Type B pancreatic cell (in vitro differentiated cells): Measurements from ENCODE around the gene ELL2. TPM values are rescaled to one million over a fixed set of nuclear protein-coding genes. Genes with fewer than 3 reads are reported as not detected.

Source experiments
- DNase-seq: peaks from one replicate; pipeline ENCODE4 v3.0.0; 2021; ENCODE audit warnings: mixed read lengths; ENCODE audit not compliant: unreplicated experiment; ENCODE audit errors: extremely low spot score
- H3K27ac Mint-ChIP-seq: 2 replicates; pipeline ENCODE4 v1.8.0; 2021; ENCODE audit warnings: mild to moderate bottlenecking, mixed read lengths
- H3K27me3 Mint-ChIP-seq: 2 replicates; pipeline ENCODE4 v1.8.0; 2021; ENCODE audit warnings: mixed read lengths
- H3K36me3 Mint-ChIP-seq: 2 replicates; pipeline ENCODE4 v1.8.0; 2021; ENCODE audit warnings: mixed read lengths
- H3K4me1 Mint-ChIP-seq: one replicate; pipeline ENCODE4 v1.8.0; 2021; ENCODE audit warnings: mixed read lengths; ENCODE audit not compliant: unreplicated experiment
- H3K4me3 Mint-ChIP-seq: 2 replicates; pipeline ENCODE4 v1.8.0; 2021; ENCODE audit warnings: mild to moderate bottlenecking, mixed read lengths
- H3K9me3 Mint-ChIP-seq: 2 replicates; pipeline ENCODE4 v1.8.0; 2021; ENCODE audit warnings: mixed read lengths
- total RNA-seq: library from RNA; stranded (reverse); gene quantifications from 2 replicates; pipeline ENCODE4 v1.2.1, GENCODE V29; 2021; ENCODE audit warnings: low replicate concordance
- TF ChIP-seq, protein P1 (sequence below): fragments of 200-600 bp; sonication (generic); conservative IDR thresholded peaks from 2 replicates; pipeline ENCODE4 v1.5.0; 2021; ENCODE audit warnings: antibody characterized with exemption, mild to moderate bottlenecking

ELL2 gene
- total RNA-seq, 1 donor from 2014 or later, result 33.9 TPM

DNA sequence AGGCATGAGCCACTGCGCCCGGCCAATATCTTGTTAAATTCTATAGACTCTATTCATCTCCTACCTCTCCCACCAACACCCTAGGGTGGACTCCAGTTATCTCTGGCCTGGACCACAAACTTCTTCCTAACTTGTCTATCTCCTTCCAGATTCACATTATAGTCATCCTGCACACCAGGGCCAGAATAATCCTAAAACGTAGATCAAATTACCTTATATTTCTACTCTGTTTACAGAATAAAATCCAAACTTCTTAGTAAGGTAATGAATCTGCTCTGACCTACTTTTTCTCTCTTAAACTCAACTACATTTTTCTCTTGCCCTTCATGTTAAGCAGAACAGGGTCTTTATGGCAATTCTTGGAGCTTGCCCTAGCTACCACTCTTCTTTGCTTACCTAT lies 6.9 kb downstream of the ELL2 start:
- peaks cover 5% of the 10 kb centered on the region for H3K27me3 Mint-ChIP-seq
- TF ChIP-seq, protein P1, sequence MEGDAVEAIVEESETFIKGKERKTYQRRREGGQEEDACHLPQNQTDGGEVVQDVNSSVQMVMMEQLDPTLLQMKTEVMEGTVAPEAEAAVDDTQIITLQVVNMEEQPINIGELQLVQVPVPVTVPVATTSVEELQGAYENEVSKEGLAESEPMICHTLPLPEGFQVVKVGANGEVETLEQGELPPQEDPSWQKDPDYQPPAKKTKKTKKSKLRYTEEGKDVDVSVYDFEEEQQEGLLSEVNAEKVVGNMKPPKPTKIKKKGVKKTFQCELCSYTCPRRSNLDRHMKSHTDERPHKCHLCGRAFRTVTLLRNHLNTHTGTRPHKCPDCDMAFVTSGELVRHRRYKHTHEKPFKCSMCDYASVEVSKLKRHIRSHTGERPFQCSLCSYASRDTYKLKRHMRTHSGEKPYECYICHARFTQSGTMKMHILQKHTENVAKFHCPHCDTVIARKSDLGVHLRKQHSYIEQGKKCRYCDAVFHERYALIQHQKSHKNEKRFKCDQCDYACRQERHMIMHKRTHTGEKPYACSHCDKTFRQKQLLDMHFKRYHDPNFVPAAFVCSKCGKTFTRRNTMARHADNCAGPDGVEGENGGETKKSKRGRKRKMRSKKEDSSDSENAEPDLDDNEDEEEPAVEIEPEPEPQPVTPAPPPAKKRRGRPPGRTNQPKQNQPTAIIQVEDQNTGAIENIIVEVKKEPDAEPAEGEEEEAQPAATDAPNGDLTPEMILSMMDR, result no peak
- peaks cover 8% of the 10 kb centered on the region for H3K4me1 Mint-ChIP-seq
- H3K9me3 Mint-ChIP-seq, result peaks cover 6% of the 10 kb centered on the region
- no peak for DNase-seq
- H3K36me3 Mint-ChIP-seq, result peaks cover 11% of the 10 kb centered on the region
- no peak overlapping the region for H3K4me3 Mint-ChIP-seq
- H3K27ac Mint-ChIP-seq, result no peak overlapping the region

DNA sequence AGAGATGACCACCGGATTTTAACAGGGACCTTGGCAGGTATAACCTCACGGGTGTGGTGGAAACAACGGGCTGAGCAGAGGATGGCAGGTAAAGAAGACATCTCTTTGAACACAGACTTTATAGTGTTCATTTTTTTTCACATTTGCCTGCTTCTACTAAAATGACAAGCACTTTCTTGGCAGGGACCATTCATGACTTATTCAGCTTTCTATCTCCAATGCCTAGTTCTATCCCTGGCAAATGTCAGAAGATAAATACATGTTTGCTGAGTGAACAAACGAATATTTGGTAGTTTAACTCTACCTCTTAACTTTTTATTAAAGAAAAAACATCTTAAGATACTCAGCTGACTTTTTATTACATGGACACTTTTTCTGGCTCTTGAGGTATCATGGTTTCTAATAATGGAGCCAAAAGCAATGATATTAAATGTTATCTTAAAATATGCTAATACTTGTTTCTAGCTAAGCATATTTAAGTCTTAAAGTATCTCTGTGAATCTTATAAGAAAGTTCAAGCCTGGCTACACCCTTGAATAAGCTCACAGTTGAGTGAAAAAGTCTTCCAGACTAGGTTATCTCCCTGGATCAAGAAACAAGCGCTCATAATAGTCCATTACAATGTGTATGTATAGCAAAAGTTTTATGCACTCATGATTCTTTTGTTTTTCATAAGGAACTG lies 8.5 kb downstream of the ELL2 start:
- H3K4me3 Mint-ChIP-seq, result no peak overlapping the region
- no peak for DNase-seq
- no peak overlapping the region for H3K27ac Mint-ChIP-seq

DNA sequence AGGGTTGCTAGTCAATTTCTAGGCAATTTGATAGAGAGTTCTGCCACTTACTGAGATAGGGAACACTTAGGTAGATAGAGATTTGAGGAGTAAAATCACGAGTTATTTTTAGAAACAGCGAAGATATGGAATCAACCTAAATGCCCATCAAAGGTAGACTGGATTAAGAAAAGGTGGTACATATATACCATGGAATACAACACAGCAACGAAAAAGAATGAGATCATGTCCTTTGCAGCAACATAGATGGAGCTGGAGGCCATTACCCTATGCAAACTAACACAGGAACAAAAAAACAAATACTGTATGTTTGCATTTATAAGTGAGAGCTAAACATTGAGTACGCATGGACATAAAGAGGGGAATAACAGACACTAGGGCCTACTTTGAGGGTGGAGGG lies 9.7 kb downstream of the ELL2 start:
- H3K4me1 Mint-ChIP-seq, result no peaks in the 10 kb centered on the region
- H3K27ac Mint-ChIP-seq, result no peak overlapping the region
- TF ChIP-seq, protein P1, result no peak
- peaks cover 6% of the 10 kb centered on the region for H3K36me3 Mint-ChIP-seq
- no peak overlapping the region for H3K4me3 Mint-ChIP-seq
- H3K9me3 Mint-ChIP-seq, result peaks cover 6% of the 10 kb centered on the region
- no peaks in the 10 kb centered on the region for H3K27me3 Mint-ChIP-seq
- no peak for DNase-seq

More for the DNA sequence above, 8.5 kb downstream of the ELL2 start:
- Mint-ChIP-seq H3K36me3 (peaks cover 6% of the 10 kb centered on the region), H3K27me3 (no peaks in the 10 kb centered on the region), H3K9me3 (peaks cover 6% of the 10 kb centered on the region), H3K4me1 (no peaks in the 10 kb centered on the region)
- TF ChIP-seq, protein P1, result no peak

DNA sequence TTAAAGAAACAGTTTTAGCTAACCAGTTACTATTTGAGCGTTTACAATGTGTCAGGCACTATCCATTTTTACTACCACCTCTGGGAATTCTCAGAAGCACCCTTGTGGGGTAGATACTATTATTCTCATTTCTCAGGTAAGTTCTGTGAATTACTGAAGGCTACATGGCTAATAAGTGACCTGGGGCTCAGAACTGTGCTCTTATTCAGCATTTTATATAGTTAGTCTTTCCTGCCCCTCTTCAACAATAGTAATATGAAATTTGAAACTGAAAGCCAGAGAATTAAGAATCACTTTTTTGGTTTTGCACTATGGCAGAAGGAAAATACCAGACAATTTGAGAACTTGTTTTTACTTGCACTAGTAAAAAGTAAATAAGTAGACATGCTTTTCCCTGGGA lies 11.8 kb downstream of the ELL2 start:
- Mint-ChIP-seq H3K4me3 (no peak overlapping the region), H3K4me1 (no peaks in the 10 kb centered on the region), H3K27ac (no peak overlapping the region), H3K9me3 (peaks cover 6% of the 10 kb centered on the region), H3K36me3 (peaks cover 6% of the 10 kb centered on the region), H3K27me3 (no peaks in the 10 kb centered on the region)
- TF ChIP-seq, protein P1, result no peak
- no peak for DNase-seq

DNA sequence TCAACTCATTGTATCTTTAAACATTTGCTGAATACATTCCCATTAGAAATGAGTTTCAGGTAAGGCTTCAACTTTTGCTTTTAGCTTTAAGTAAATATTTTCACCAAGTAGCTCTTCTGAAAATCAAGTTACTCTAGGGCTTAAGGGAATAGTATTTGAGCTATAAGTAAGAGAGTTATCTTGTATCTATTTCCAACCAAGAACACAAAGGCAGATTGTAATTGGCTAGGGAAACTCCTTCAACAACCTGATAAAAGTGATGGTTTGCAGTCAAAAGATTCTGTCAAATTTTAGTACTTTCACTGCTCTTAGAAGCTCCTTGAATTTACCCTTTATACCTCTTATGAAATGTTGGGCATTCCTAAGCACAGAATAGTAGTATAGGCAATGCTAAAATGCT lies 13.0 kb downstream of the ELL2 start:
- H3K4me1 Mint-ChIP-seq, result no peaks in the 10 kb centered on the region
- H3K4me3 Mint-ChIP-seq, result no peak overlapping the region
- TF ChIP-seq, protein P1, result no peak
- peaks cover 6% of the 10 kb centered on the region for H3K36me3 Mint-ChIP-seq
- no peak overlapping the region for H3K27ac Mint-ChIP-seq
- peaks cover 6% of the 10 kb centered on the region for H3K9me3 Mint-ChIP-seq
- DNase-seq, result no peak
- no peaks in the 10 kb centered on the region for H3K27me3 Mint-ChIP-seq
